Measurements from ENCODE around the gene TMX1. TPM values are rescaled to one million over a fixed set of nuclear protein-coding genes. Genes with fewer than 3 reads are reported as not detected.
A peak's percentile ranks its signal among the peaks of the same experiment; 100 is the strongest.

The TMX1 gene
- total RNA-seq, 2 donors from 2014 or later: 38.9 to 40.1 TPM

- no peak overlapping the region for H3K9ac ChIP-seq (ENCODE audit: low read depth in 2 of 2, low read length in 2 of 2)
- no peaks in the 10 kb centered on the region for H3K27me3 ChIP-seq
- intact Hi-C loops (cut with DNase I): loop anchor here (2.0 to 10.0 kb wide), 2 partner anchors 270 to 492 kb away; no protein-coding TSS in a partner anchor
- no peaks in the 10 kb centered on the region for H3K4me1 ChIP-seq
- TF ChIP-seq, protein P1, sequence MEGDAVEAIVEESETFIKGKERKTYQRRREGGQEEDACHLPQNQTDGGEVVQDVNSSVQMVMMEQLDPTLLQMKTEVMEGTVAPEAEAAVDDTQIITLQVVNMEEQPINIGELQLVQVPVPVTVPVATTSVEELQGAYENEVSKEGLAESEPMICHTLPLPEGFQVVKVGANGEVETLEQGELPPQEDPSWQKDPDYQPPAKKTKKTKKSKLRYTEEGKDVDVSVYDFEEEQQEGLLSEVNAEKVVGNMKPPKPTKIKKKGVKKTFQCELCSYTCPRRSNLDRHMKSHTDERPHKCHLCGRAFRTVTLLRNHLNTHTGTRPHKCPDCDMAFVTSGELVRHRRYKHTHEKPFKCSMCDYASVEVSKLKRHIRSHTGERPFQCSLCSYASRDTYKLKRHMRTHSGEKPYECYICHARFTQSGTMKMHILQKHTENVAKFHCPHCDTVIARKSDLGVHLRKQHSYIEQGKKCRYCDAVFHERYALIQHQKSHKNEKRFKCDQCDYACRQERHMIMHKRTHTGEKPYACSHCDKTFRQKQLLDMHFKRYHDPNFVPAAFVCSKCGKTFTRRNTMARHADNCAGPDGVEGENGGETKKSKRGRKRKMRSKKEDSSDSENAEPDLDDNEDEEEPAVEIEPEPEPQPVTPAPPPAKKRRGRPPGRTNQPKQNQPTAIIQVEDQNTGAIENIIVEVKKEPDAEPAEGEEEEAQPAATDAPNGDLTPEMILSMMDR (IDR thresholded peaks at IDR 0.05): no peak
- DNase-seq: no peak
- no peak overlapping the region for H3K4me3 ChIP-seq
- no peak overlapping the region for H3K27ac ChIP-seq
- no peaks in the 10 kb centered on the region for H3K36me3 ChIP-seq
- H3K9me3 ChIP-seq: no peaks in the 10 kb centered on the region
These were observed 45.1 kb downstream of the TMX1 start for GRCh38 chr14:51285120-51285519.

DNA sequence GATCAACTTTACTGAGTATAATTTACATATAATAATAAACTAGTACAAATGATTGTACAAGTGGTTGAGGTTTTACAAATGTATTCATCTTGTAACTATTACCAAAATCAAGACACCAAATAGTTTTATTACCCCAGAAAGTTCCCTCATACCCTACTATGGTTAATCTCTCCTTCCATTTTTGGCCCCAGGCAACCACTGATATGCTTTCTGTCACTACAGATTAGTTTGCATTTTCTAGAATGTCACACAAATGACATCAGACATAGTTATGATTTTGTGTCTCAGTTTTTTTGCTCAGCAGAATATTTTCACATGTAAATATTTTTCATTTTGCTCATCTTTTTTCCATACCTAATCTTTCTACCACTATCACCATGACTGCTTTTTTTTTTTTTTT, 49.1 kb downstream of the TMX1 start:
- Histone ChIP-seq H3K27me3 (no peaks in the 10 kb centered on the region), H3K4me3 (no peak overlapping the region), H3K9me3 (no peaks in the 10 kb centered on the region), H3K36me3 (no peaks in the 10 kb centered on the region), H3K9ac (ENCODE audit: low read depth in 2 of 2, low read length in 2 of 2) (no peak overlapping the region), H3K27ac (no peak overlapping the region), H3K4me1 (no peaks in the 10 kb centered on the region)
- intact Hi-C loops (cut with DNase I): loop anchor here (10.0 kb wide), 1 partner anchor 266 kb away; no protein-coding TSS in a partner anchor
- no peak for DNase-seq
- TF ChIP-seq, protein P1 (IDR thresholded peaks at IDR 0.05): no peak

DNA sequence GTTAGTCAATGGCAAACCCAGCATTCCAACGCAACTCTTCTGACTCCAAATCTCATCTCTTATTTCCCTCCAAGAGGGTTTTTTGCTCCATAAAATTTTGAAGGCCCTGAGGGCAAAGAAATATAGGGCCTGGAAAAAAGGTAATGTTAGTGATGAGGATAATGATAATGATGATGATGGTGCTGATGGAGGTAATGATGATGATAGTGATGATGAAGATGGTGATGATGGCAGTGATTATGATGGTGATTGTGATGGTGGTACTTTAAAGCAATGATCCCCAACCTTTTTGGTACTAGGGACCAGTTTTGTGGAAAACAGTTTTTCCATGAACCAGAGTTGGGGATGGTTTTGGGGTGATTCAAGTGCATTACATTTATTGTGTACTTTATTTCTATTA, 50.1 kb downstream of the TMX1 start:
- Histone ChIP-seq H3K27me3 (no peaks in the 10 kb centered on the region), H3K27ac (no peak overlapping the region), H3K4me1 (no peaks in the 10 kb centered on the region), H3K9ac (ENCODE audit: low read depth in 2 of 2, low read length in 2 of 2) (no peak overlapping the region), H3K4me3 (no peak overlapping the region), H3K9me3 (no peaks in the 10 kb centered on the region), H3K36me3 (no peaks in the 10 kb centered on the region)
- TF ChIP-seq, protein P1 (IDR thresholded peaks at IDR 0.05): no peak
- DNase-seq: no peak
- intact Hi-C loops (cut with DNase I): no loop called here

DNA sequence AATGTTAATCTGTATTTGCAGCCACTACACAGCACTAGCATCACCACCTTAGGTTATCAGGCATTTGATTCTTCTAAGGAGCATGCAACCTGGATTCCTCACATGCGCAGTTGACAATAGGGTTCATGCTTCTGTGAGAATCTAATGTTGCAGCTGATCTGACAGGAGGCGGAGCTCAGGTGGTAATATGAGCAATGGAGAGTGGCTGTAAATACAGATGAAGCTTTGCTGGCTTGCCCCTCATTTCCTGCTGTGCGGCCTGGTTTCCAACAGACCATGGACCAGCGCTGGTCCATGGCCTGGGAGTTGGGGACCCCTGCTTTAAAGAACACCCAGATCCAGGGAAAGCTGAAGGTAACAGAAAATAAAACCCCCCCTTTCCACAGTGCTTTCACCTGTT, 51.0 kb downstream of the TMX1 start:
- Histone ChIP-seq H3K27ac (no peak overlapping the region), H3K9me3 (no peaks in the 10 kb centered on the region), H3K4me3 (no peak overlapping the region), H3K9ac (ENCODE audit: low read depth in 2 of 2, low read length in 2 of 2) (no peak overlapping the region), H3K36me3 (no peaks in the 10 kb centered on the region), H3K27me3 (no peaks in the 10 kb centered on the region), H3K4me1 (no peaks in the 10 kb centered on the region)
- no peak for DNase-seq
- TF ChIP-seq, protein P1 (IDR thresholded peaks at IDR 0.05): no peak
- intact Hi-C loops (cut with DNase I): no loop called here

DNA sequence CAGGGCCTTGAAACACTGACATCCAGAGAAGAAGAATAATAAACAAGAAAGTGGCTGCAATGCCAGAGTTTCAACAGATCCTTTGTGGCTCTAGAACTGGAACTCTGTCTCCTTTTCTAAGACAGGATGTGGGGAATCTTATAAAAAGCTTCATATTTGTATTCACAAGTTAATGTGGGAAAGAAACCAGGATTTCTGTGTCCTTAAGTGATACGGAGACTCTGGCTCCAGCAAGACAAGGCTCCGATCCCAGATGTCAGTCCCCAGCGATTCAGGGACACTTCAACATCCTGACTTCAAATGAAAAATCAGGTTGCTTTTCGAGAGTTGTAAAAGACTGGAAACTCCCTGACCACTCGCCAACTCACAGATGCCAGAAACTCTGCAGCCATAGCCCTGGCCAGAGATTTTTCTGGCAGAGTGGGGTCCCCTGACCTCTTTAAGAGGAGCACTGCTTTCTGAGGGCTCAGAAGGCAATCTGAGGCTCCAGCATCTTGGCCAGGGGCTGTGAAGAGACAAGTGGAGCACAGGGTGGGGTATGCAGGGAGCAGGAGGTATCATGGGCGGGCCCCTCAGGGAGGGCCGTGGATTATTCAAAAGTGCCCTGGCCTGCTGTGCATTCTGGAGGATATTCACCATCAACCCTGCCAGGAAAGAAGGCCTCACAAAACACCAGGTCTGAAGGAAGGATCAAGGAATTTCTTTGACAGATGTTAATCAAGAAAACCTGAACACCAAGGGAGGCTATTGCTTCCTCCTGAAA, 53.3 kb downstream of the TMX1 start:
- no peak overlapping the region for H3K9ac ChIP-seq (ENCODE audit: low read depth in 2 of 2, low read length in 2 of 2)
- H3K27me3 ChIP-seq: no peaks in the 10 kb centered on the region
- no peak overlapping the region for H3K27ac ChIP-seq
- no peaks in the 10 kb centered on the region for H3K36me3 ChIP-seq
- no peaks in the 10 kb centered on the region for H3K4me1 ChIP-seq
- TF ChIP-seq, protein P1 (IDR thresholded peaks at IDR 0.05): no peak
- H3K9me3 ChIP-seq: no peaks in the 10 kb centered on the region
- no peak overlapping the region for H3K4me3 ChIP-seq
- peak; percentile 19 for DNase-seq
- intact Hi-C loops (cut with DNase I): no loop called here
